ENCODE results near the gene ALDH18A1. TPM values are rescaled to one million over a fixed set of nuclear protein-coding genes. Genes with fewer than 3 reads are reported as not detected.

Gene ALDH18A1
- total RNA-seq, 2 donors from 2014 or later: 81.0 to 130 TPM

GRCh38 chr10:95610727-95611126 lies 45.8 kb downstream of the ALDH18A1 start:
- H3K27me3 ChIP-seq (ENCODE audit: control insufficient read depth, insufficient read depth, low read length, poor library complexity, severe bottlenecking): no peaks in the 10 kb centered on the region
- peaks cover 3% of the 10 kb centered on the region for H3K4me1 Mint-ChIP-seq
- no peak overlapping the region for H3K27ac Mint-ChIP-seq
- no peak overlapping the region for H3K4me3 ChIP-seq (ENCODE audit: low read length)
- DNase-seq: no peak
- peaks cover 90% of the 10 kb centered on the region for H3K36me3 ChIP-seq (ENCODE audit: control insufficient read depth, insufficient read depth, low read length)
- TF ChIP-seq CTCF (conservative IDR thresholded peaks at IDR 0.05): no peak
- no peaks in the 10 kb centered on the region for H3K9me3 ChIP-seq (ENCODE audit: control insufficient read depth, low read length)
- 94 to 96% methylated on average over 3 of the region's 3 CpGs for WGBS, 2 experiments (ENCODE audit: insufficient coverage in 1 of 2, insufficient read length in 1 of 2)
- peaks cover 81% of the 10 kb centered on the region for H3K36me3 Mint-ChIP-seq (ENCODE audit: low read depth)
- no peaks in the 10 kb centered on the region for H3K4me1 ChIP-seq (ENCODE audit: control insufficient read depth, insufficient read depth, low read length)
- no peaks in the 10 kb centered on the region for H3K27me3 Mint-ChIP-seq (ENCODE audit: insufficient read depth)
- no peaks in the 10 kb centered on the region for H3K9me3 Mint-ChIP-seq
- no peak overlapping the region for H3K27ac ChIP-seq (ENCODE audit: low read depth, low read length)
- no peak overlapping the region for H3K4me3 Mint-ChIP-seq
- no peak overlapping the region for H3K9ac ChIP-seq (ENCODE audit: extremely low read depth, low read length, poor library complexity, severe bottlenecking)

- H3K4me3 Mint-ChIP-seq: no peak overlapping the region
- Histone ChIP-seq H3K27ac (ENCODE audit: low read depth, low read length) (no peak overlapping the region), H3K36me3 (ENCODE audit: control insufficient read depth, insufficient read depth, low read length) (peaks cover 58% of the 10 kb centered on the region), H3K4me1 (ENCODE audit: control insufficient read depth, insufficient read depth, low read length) (no peaks in the 10 kb centered on the region), H3K27me3 (ENCODE audit: control insufficient read depth, insufficient read depth, low read length, poor library complexity, severe bottlenecking) (no peaks in the 10 kb centered on the region), H3K4me3 (ENCODE audit: low read length) (no peak overlapping the region), H3K9ac (ENCODE audit: extremely low read depth, low read length, poor library complexity, severe bottlenecking) (no peak overlapping the region), H3K9me3 (ENCODE audit: control insufficient read depth, low read length) (no peaks in the 10 kb centered on the region)
- TF ChIP-seq CTCF (conservative IDR thresholded peaks at IDR 0.05): no peak
- no peaks in the 10 kb centered on the region for H3K9me3 Mint-ChIP-seq
- no peaks in the 10 kb centered on the region for H3K4me1 Mint-ChIP-seq
- peaks cover 50% of the 10 kb centered on the region for H3K36me3 Mint-ChIP-seq (ENCODE audit: low read depth)
- no peak for DNase-seq
- WGBS, 2 experiments (ENCODE audit: insufficient coverage in 1 of 2, insufficient read length in 1 of 2): 93 to 97% methylated on average over 3 of the region's 3 CpGs
- no peaks in the 10 kb centered on the region for H3K27me3 Mint-ChIP-seq (ENCODE audit: insufficient read depth)
- no peak overlapping the region for H3K27ac Mint-ChIP-seq
These were observed 49.6 kb downstream of the ALDH18A1 start for GRCh38 chr10:95606922-95607321.

- Mint-ChIP-seq H3K4me1 (peaks cover 6% of the 10 kb centered on the region), H3K36me3 (ENCODE audit: low read depth) (peaks cover 35% of the 10 kb centered on the region), H3K9me3 (no peaks in the 10 kb centered on the region), H3K4me3 (no peak overlapping the region), H3K27me3 (ENCODE audit: insufficient read depth) (no peaks in the 10 kb centered on the region), H3K27ac (no peak overlapping the region)
- Histone ChIP-seq H3K4me1 (ENCODE audit: control insufficient read depth, insufficient read depth, low read length) (no peaks in the 10 kb centered on the region), H3K9ac (ENCODE audit: extremely low read depth, low read length, poor library complexity, severe bottlenecking) (no peak overlapping the region), H3K9me3 (ENCODE audit: control insufficient read depth, low read length) (no peaks in the 10 kb centered on the region), H3K27ac (ENCODE audit: low read depth, low read length) (peak overlapping the region; percentile 1), H3K4me3 (ENCODE audit: low read length) (no peak overlapping the region), H3K36me3 (ENCODE audit: control insufficient read depth, insufficient read depth, low read length) (peaks cover 45% of the 10 kb centered on the region), H3K27me3 (ENCODE audit: control insufficient read depth, insufficient read depth, low read length, poor library complexity, severe bottlenecking) (no peaks in the 10 kb centered on the region)
- TF ChIP-seq CTCF (conservative IDR thresholded peaks at IDR 0.05): no peak
- 92 to 100% methylated on average over 3 of the region's 3 CpGs for WGBS, 2 experiments (ENCODE audit: insufficient coverage in 1 of 2, insufficient read length in 1 of 2)
- DNase-seq: no peak
These were observed 51.3 kb downstream of the ALDH18A1 start for GRCh38 chr10:95605163-95605562.
